Activated T-helper 1 cell treated with anti-CD3 and anti-CD28 coated beads, Interleukin-2, amount 50 U/mL, for 16 hours (primary cell): Measurements from ENCODE around the gene B3GNT4.
A peak's percentile ranks its signal among the peaks of the same experiment; 100 is the strongest.
"Not testable (repeated sequence)": the region's sequence is repeated elsewhere in the genome, so short reads cannot be mapped to it uniquely, and the experiment has no call there.

ENCODE experiments used
- DNase-seq, 2 donors: peaks; one replicate each; pipeline ENCODE4 v3.0.0-alpha.2; 2020; ENCODE audit warnings: low read depth in 1 of 2, low spot score in 1 of 2

The B3GNT4 gene

DNA sequence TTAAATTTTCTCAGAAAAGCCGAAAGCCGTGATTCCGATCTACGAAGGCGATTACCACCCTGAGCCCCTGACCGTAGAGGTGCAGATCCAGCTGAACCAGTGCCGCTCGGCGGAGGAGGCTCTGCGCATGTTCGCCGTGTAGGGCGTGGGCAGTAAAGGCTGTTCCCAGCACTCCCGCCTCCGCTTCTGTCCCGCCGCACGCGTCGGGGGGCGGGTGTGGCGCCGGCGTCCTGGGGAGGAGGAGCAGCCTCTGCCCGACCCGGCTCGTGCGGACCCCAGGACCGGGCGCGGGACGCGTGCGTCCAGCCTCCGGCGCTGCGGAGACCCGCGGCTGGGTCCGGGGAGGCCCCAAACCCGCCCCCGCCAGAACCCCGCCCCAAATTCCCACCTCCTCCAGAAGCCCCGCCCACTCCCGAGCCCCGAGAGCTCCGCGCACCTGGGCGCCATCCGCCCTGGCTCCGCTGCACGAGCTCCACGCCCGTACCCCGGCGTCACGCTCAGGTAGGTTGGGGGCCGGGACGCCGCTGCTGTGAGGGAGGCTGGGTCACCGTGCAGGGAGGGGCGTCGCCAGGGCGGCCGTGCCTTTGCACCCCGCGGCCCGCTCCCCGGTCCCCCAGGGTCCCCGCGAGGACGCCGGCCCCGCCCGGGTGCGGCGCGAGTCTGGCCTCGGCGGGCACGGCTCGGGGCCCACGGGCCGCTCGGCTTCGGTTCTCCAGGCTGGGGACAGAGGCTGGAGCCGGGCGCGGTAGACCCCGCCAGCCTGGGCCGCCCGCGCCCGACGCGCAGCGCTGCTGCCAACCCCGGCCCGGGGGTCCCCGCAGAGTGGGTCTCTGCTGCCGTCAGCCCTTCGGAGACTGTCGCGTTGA lies at the start of gene B3GNT4:
TSS of gene B3GNT4 (plus strand) at position 409 of the 866 bp plus-strand sequence. CDS start 910 bp downstream, outside the sequence.
- DNase-seq = peak; percentile 42 to 44

DNA sequence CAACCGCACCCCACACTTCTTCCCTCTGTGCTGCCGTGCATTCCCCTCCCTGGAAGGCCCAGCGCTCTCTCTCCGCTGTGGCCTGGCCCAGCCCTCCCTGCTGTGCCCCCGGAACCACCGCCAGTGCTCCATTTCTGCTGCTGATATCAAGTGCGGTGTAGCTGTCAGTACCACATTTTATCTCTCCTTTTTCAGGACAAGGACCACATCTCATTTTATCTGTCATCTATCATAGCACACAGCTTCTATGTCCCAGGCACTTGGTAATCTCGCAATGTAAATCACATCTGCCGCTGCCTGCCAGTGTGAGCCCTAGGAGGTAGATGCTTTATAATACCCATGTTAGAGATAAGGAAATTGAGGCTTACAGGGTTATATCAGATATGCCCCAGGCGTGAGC lies 47.8 kb upstream of the B3GNT4 start:
- no peak for DNase-seq

DNA sequence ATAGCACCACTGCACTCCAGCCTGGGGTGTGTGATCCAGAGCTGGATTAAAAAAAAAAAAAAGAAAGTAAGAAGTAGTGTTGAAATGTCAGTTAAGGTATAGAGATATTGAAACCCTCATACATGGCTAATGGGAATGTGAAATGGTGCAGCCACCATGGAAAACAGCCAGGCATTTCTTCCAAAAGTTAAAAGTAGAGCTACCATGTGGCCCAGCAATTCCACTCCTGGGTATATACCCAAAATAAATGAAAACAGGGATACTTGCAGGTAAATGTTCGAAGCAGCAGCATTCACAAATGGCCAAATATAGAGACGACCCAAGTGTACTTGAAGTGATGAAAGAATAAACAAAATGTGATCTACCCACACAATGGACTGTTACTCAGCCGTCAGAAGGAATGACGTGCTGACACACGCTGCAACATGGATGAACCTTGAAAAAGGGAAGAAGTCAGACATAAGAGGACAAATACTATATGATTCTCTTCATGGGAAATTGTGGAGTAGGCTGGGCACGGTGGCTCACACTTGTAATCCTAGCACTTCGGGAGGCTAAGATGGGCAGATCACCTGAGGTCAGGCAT lies 44.7 kb upstream of the B3GNT4 start:
- no peak for DNase-seq

DNA sequence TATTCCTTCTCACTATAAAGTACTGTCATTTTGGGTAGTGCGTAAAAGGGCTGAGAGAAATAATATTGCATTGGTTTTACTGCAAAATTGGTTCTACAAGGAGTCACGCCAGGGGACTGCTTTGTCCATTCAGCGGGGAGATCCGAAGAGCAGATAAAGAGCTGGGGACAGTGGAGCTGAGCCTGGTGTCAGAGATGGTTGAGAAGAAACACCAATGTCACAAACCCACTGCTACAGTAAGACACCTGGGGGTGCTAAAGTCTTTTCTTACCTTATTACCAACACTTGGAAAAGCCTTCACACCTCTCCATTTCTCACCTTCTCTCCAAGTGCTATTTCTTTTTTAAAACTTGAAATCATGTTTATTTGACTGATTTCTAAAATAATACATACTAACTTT lies 43.6 kb upstream of the B3GNT4 start:
- DNase-seq = no peak

GRCh38 chr12:122160761-122161160 lies 42.7 kb upstream of the B3GNT4 start:
- no peak for DNase-seq

- DNase-seq = no peak
These were observed 41.8 kb upstream of the B3GNT4 start for GRCh38 chr12:122161682-122162081.

GRCh38 chr12:122162976-122163375 lies 40.5 kb upstream of the B3GNT4 start:
- no peak for DNase-seq

DNA sequence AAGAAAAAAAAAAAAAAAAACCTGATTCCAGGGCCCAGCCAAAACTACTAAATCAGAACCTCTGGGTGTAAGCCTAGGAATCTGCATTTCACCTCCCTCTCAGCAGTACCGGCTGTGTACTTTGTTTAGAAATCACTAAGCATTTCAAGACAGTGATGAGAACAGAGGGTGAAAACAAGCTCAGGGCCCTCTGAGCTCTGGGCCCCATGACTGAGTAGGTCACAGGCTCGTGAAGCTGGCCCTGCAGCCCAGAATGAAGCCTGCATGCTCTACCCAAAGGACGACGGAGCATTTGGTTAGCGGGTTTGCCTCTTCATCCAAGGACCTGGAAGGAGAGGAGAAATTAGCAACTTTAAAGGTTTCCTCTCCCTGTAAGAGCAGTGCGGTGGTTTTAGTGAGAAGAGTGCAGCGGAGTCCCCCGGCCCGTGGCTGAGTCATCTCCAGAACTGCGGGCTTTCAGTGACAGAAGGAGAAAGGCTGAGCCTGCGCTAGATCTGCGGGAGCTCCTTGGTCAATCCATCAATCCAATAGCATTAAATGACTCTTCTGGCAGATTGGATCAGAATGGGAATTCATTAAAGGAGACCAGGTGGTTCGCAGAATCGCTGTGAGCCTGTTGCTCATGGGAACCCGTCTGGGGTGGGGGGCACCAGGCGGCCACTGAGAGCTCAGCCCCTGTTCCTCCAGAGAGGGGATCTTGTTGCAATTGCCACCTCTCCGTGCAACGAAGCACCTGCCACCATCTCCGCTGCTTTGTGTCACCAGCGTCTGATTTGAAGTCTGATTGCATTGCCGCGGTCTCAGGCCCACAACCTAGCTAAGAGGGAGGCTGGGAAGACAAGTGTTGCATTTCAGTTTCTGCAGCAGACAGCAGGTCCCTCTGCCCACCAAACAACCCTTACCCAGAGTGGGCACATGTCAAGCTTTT lies 36.8 kb upstream of the B3GNT4 start:
- no peak for DNase-seq

- DNase-seq = no peak
These were observed 36.1 kb upstream of the B3GNT4 start for GRCh38 chr12:122167356-122167925.

DNA sequence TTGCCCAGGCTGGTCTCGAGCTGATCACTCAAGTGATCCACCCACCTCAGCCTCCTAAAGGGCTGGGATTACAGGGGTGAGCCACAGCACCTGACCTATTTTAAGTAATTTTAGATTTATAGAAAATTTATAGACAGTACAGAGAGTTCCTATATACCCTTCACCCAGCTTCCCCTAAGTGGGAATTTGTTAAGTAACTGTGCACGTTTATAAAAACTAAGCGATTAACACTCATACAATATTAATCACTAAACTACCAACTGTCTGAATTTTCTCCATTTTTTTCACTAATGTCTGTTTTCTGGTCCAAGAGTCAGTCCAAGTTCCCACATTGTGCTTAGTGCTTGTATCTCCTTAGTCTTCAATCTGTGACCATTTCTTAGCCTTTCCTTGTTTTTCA lies 35.0 kb upstream of the B3GNT4 start:
- no peak for DNase-seq

DNA sequence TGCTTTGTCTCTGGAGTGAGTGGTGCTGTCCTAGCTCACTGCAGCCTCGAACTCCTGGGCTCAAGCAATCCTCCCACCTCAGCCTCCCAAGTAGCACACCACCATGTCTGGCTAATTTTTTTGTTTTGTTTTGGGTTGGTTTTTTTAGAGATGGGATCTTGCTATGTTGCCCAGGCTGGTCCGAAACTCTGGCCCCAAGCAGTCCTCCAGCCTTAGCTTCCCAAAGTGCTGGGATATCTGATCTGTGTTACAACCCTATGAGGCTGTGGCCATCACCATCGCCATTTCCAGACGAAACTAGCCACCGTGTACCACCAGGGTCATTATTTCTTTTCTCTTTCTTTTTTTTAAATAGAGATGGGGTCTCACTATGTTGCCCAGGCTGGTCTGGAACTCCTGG lies 32.1 kb upstream of the B3GNT4 start:
- no peak for DNase-seq

GRCh38 chr12:122172262-122172939 lies 31.1 kb upstream of the B3GNT4 start:
- no peak for DNase-seq

DNA sequence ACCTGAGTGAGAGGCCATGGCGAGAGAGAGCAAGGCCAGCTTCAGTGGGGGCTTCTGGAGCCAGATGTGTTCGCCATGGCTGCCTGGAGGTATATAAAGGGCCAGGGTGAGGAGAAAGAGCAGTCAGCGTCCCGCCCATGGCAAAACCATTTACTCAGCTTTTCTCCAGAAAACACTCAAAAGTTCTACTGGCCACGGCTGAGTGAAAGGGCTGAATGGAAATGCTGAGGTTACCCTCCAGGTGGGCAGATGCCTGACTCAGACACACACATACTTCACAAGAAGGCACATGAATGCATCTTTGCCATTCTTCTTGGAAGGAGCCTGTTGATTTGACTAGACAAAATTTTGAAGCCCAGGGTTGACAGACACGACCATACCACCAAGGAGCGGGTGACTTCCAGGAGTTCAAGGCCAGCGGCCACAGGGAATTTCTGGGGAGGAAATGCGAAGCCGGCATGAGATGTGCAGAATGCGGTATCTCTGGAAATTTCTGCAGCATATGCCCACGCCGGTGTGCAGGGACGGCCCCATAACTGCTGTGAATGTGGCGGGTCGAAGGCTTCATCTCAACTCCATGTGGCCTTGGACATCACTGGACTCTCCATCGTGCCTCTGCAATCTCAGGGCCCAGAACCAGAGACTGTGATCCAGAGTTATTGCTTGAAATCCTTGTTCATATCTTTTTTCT lies 29.2 kb upstream of the B3GNT4 start, which contains the start of gene IL31:
TSS of gene IL31 (minus strand) at position 67 of the 691 bp plus-strand sequence. CDS start at position 18, 49 bp downstream.
- no peak for DNase-seq

DNA sequence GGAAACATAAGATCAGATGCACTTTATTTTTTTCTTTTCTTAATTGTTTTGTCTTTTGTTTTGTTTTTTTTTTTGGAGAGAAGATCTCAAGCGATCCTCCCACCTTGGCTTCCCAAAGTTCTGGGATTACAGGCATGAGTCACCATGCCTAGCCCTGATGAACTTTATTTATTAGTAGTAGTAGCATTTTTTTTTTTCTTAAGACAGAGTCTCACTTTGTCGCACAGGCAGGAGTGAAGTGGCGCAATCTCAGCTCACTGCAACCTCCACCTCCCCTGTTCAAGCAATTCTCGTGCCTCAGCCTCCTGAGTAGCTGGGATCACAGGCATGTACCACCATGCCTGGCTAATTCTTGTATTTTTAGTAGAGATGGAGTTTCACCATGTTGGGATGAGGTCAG lies 27.0 kb upstream of the B3GNT4 start:
- not testable (repeated sequence) for DNase-seq

GRCh38 chr12:122182887-122183587 lies 20.5 kb upstream of the B3GNT4 start, which contains the start of gene LRRC43:
TSS of gene LRRC43 (plus strand) at chr12:122183123. CDS start at chr12:122183145, 22 bp downstream.
- no peak for DNase-seq

GRCh38 chr12:122183588-122183940 lies 19.9 kb upstream of the B3GNT4 start:
- no peak for DNase-seq

- DNase-seq = no peak
These were observed 19.0 kb upstream of the B3GNT4 start for GRCh38 chr12:122184517-122184916.

GRCh38 chr12:122185079-122185478 lies 18.4 kb upstream of the B3GNT4 start:
- DNase-seq = no peak

DNA sequence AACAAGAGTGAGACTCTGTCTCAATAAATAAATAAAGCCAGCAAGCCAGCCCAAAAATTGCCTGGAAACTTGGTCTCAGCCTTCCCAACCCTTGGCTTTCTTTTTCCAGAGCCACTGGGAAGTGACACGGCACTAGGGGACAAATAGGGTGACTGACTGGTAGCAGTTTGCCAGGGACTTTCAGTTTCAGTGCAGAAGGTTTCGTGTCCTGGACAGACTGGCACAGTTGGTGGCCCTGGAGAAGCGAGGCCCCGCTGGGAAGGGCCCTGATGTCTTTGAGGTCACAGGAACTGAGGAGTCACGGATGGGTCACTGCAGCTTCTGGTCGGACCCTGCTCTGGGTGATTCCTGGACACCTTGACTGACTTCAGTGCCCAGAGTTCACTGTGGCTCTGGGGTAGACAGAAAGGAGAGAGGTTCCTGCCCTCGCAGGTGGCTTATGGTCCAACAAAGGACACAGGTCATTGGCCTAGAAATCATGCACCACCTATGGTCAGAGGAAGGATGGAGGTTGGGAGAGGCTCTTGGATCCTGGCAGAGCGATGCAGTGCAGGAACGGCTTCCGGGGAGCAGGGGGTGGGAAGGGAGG lies 17.9 kb upstream of the B3GNT4 start:
- DNase-seq = no peak
